Prostate gland (tissue), 2 donors: ENCODE measurements around the gene CD276. TPM values are rescaled to one million over a fixed set of nuclear protein-coding genes. Genes with fewer than 3 reads are reported as not detected.
A peak's percentile ranks its signal among the peaks of the same experiment; 100 is the strongest.

Experiments
- DNase-seq: peaks from one replicate; pipeline ENCODE4 v3.0.0-alpha.2; 2019; ENCODE audit warnings: low spot score
- H3K27ac ChIP-seq, 2 donors: fragments of 200-600 bp; sonication (generic); 2 replicates each; pipeline ENCODE4 v1.5.1; 2017 to 2019
- H3K27me3 ChIP-seq: fragments of 200-600 bp; sonication (generic); replicated peaks from 2 replicates; pipeline ENCODE4 v1.5.1; 2019; ENCODE audit not compliant: insufficient read depth
- H3K36me3 ChIP-seq, 2 donors: fragments of 200-600 bp; sonication (generic); 1 replicate in 1 of 2; 2 replicates in 1 of 2; pipeline versions ENCODE4 v1.5.1 to v1.8.1; 2017 to 2019
- H3K4me1 ChIP-seq: fragments of 200-600 bp; sonication (generic); replicated peaks from 2 replicates; pipeline ENCODE4 v1.5.1; 2019
- H3K4me3 ChIP-seq, 2 donors: fragments of 200-600 bp; sonication (generic); 2 replicates each; pipeline ENCODE4 v1.5.1; 2017 to 2019
- H3K9me3 ChIP-seq: fragments of 200-600 bp; sonication (generic); 2 replicates; pipeline ENCODE4 v1.5.1; 2017
- POLR2A ChIP-seq: fragments of 450-650 bp; IDR thresholded peaks from one replicate; pipeline ENCODE4 v1.6.1; 2016; ENCODE audit warnings: antibody characterized with exemption, mild to moderate bottlenecking
- POLR2AphosphoS5 ChIP-seq: sonication (generic); formaldehyde crosslinking; IDR thresholded peaks from one replicate; pipeline ENCODE4 v1.6.1; 2017; ENCODE audit warnings: antibody characterized with exemption
- WGBS: methylation state at CpG from one replicate; pipeline ENCODE4 v1.1.5; 2018; 5-methylcytosine and 5-hydroxymethylcytosine counted together
- intact Hi-C: fragments of 100-400 bp; cut with DNase I; formaldehyde crosslinking; loops from one replicate; pipeline ENCODE4 v1.14.2; 2022
- total RNA-seq, 2 donors: library from RNA; depleted of rRNA; stranded (reverse); fragments of >200 nt; gene quantifications; one replicate each; pipeline ENCODE4 v1.1.0, GENCODE V29; 2016
- TF ChIP-seq, protein P1 (sequence below), 4 experiments: fragments of 200-600 bp in 2 of 4; fragments of 450-650 bp in 2 of 4; sonication (generic) in 2 of 4; IDR thresholded peaks; 1 replicate in 3 of 4; 2 replicates in 1 of 4; pipeline ENCODE4 v1.5.1; 2016 to 2019; ENCODE audit warnings: antibody characterized with exemption in 4 of 4, mild to moderate bottlenecking in 2 of 4, moderate library complexity in 2 of 4

Gene CD276
- total RNA-seq, 2 donors from 2014 or later = 75.0 to 91.3 TPM

DNA sequence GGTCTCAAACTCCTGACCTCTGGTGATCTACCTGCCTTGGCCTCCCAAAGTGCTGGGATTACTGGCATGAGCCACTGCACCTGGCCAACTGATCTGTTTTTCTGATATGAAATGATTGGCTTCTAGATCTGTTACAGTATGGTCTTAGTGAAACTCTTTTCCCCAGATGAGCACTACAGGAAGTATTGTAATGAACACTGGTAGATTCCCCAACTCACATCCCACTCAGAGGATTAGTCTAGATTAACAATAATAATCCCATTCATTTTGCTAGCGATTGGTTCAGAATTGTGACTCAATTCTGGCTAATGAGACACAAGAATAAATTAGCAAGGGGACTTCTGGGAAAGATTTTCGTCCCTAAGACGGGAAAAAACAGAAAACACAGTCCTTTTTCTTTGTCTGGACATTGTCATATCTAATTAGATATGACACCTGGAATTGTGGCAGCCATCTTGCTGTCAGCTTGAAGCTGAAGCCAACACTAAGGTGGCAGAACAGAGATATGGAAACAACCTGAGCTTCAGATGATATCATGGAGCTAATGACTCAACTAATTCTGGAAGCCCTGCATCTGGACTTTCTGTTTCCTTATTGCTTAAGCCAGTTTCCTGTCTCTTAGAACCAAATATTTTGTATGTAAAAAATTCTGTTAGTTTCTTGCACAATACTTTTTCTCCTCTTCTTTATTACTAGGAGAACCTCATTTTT is 33.6 kb upstream of the CD276 start:
- no peak overlapping the region for H3K4me3 ChIP-seq
- H3K27me3 ChIP-seq = no peaks in the 10 kb centered on the region
- WGBS = 88% methylated on average over 3 of the region's 3 CpGs
- H3K9me3 ChIP-seq = no peaks in the 10 kb centered on the region
- intact Hi-C loops = no loop called here
- H3K4me1 ChIP-seq = no peaks in the 10 kb centered on the region
- no peaks in the 10 kb centered on the region for H3K36me3 ChIP-seq
- TF ChIP-seq POLR2A = no peak
- TF ChIP-seq POLR2AphosphoS5 = no peak
- TF ChIP-seq, protein P1, sequence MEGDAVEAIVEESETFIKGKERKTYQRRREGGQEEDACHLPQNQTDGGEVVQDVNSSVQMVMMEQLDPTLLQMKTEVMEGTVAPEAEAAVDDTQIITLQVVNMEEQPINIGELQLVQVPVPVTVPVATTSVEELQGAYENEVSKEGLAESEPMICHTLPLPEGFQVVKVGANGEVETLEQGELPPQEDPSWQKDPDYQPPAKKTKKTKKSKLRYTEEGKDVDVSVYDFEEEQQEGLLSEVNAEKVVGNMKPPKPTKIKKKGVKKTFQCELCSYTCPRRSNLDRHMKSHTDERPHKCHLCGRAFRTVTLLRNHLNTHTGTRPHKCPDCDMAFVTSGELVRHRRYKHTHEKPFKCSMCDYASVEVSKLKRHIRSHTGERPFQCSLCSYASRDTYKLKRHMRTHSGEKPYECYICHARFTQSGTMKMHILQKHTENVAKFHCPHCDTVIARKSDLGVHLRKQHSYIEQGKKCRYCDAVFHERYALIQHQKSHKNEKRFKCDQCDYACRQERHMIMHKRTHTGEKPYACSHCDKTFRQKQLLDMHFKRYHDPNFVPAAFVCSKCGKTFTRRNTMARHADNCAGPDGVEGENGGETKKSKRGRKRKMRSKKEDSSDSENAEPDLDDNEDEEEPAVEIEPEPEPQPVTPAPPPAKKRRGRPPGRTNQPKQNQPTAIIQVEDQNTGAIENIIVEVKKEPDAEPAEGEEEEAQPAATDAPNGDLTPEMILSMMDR (IDR thresholded peaks at IDR 0.05) = no peak
- no peak overlapping the region for H3K27ac ChIP-seq
- DNase-seq = no peak

DNA sequence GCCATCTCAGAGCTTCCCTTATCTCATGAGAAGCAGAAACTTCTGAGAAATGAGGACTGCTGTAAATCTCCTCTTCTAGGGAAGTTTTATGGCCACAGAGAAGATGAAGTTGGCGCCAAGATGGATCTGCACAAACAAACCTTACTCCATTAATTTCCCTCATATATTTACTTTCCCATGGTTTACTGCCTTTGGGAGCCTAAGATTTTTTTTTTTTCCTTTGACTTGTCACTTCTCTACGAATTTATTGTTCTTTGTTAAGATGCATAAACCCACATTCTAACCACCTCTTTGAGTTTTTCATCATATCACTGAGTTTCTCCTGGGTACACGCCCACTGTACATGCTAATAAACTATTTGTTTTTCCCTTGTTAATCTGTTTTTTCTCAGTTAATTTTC is 29.5 kb upstream of the CD276 start:
- Histone ChIP-seq H3K4me3 (no peak overlapping the region), H3K4me1 (no peaks in the 10 kb centered on the region), H3K27ac (no peak overlapping the region), H3K9me3 (no peaks in the 10 kb centered on the region), H3K27me3 (no peaks in the 10 kb centered on the region), H3K36me3 (no peaks in the 10 kb centered on the region)
- peak; percentile 76 for TF ChIP-seq POLR2AphosphoS5
- TF ChIP-seq, protein P1 (IDR thresholded peaks at IDR 0.05) = no peak
- DNase-seq = peak; percentile 63
- intact Hi-C loops = no loop called here
- WGBS = 16% methylated on average over 3 of the region's 3 CpGs

DNA sequence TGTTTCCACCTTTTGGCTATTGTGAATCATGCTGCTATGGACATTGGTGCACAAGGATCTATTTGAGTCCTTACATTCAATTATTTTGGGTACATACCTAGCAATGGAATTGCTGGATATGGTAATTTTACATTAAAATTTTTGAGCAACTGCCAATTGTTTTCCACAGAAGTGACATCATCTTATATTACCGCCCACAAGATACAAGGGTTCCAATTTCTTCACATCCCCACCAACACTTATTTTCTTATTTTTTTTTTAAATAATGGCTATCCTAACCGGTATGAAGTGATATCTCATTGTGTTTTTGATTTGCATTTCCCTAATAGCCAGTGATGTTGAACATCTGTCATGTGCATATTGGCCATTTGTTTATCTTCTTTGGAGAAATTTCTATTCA is 28.5 kb upstream of the CD276 start:
- Histone ChIP-seq H3K36me3 (no peaks in the 10 kb centered on the region), H3K4me3 (no peak overlapping the region), H3K9me3 (no peaks in the 10 kb centered on the region), H3K27ac (no peak overlapping the region), H3K27me3 (no peaks in the 10 kb centered on the region), H3K4me1 (no peaks in the 10 kb centered on the region)
- 77% methylated on average over 2 of the region's 2 CpGs for WGBS
- no peak for DNase-seq
- intact Hi-C loops = no loop called here
- no peak for TF ChIP-seq POLR2AphosphoS5
- TF ChIP-seq, protein P1 (IDR thresholded peaks at IDR 0.05) = no peak
- no peak for TF ChIP-seq POLR2A

DNA sequence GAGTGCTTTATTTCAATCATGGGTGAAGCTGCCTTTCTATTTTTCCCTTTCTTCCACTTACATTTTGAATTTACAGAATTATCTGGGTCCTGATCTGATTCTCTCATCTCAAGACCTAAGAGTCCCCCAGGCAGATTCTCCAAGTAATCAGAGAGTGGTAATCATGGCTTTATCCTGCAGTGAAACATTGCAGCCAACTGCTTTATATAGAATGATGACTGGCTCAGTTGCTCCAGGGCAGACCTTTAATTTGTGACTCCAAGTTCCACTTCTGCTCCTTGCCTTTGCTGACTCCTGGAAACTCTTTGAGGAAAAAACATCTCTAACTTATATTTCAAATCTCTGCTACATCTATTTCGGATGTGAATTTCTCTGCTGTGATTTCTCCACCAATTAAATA is 25.5 kb upstream of the CD276 start:
- 89% methylated on average over 1 of the region's 1 CpG for WGBS
- Histone ChIP-seq H3K27me3 (no peaks in the 10 kb centered on the region), H3K36me3 (no peaks in the 10 kb centered on the region), H3K9me3 (no peaks in the 10 kb centered on the region), H3K27ac (no peak overlapping the region), H3K4me1 (no peaks in the 10 kb centered on the region), H3K4me3 (no peak overlapping the region)
- DNase-seq = no peak
- intact Hi-C loops = no loop called here
- no peak for TF ChIP-seq POLR2AphosphoS5
- TF ChIP-seq POLR2A = no peak
- TF ChIP-seq, protein P1 (IDR thresholded peaks at IDR 0.05) = no peak

DNA sequence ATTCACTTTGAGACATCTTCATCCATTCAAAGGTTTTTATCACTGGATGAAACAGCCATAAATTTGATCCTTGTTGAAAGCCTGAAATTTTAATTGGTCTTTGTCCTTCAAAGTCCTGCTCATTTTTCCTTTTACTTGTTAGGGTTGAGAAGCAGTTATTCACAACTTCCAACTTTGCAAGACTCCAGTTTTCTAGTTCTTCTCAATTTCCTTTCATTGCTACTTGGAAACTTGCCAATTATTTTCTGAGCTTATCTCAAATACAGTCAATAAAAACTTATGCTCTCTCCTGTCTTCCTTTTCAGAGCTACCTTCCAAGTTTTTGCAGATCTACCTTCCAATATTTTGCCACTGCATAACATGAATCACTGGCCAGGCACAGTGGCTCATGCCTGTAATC is 23.7 kb upstream of the CD276 start:
- Histone ChIP-seq H3K27me3 (no peaks in the 10 kb centered on the region), H3K27ac (no peak overlapping the region), H3K4me3 (no peak overlapping the region), H3K36me3 (no peaks in the 10 kb centered on the region), H3K9me3 (no peaks in the 10 kb centered on the region), H3K4me1 (no peaks in the 10 kb centered on the region)
- DNase-seq = no peak
- TF ChIP-seq POLR2AphosphoS5 = no peak
- TF ChIP-seq, protein P1 (IDR thresholded peaks at IDR 0.05) = no peak
- TF ChIP-seq POLR2A = no peak
- intact Hi-C loops = no loop called here
